Jurkat, Clone E6-1 (cell line): ENCODE results near the gene RASSF8.
"Not testable (repeated sequence)": the region's sequence is repeated elsewhere in the genome, so short reads cannot be mapped to it uniquely, and the experiment has no call there.

Source experiments
- DNase-seq: peaks from one replicate; pipeline ENCODE4 v3.0.0-alpha.2; 2011; ENCODE audit warnings: low read depth, low spot score
- H3K4me3 ChIP-seq: 2 replicates; pipeline ENCODE4 v1.5.1; 2011; ENCODE audit warnings: mild to moderate bottlenecking, low read length, control low read depth, moderate library complexity

The RASSF8 gene

GRCh38 chr12:26043135-26044006 lies 84.9 kb downstream of the RASSF8 start:
- no peak for DNase-seq
- H3K4me3 ChIP-seq = no peak overlapping the region

- DNase-seq = no peak
- no peak overlapping the region for H3K4me3 ChIP-seq
These were observed 85.5 kb downstream of the RASSF8 start for GRCh38 chr12:26044007-26044394.

GRCh38 chr12:26044592-26044991 lies 86.1 kb downstream of the RASSF8 start:
- no peak for DNase-seq
- no peak overlapping the region for H3K4me3 ChIP-seq

- DNase-seq = no peak
- H3K4me3 ChIP-seq = no peak overlapping the region
These were observed 87.7 kb downstream of the RASSF8 start for GRCh38 chr12:26046203-26046602.

- no peak overlapping the region for H3K4me3 ChIP-seq
- no peak for DNase-seq
These were observed 88.4 kb downstream of the RASSF8 start for GRCh38 chr12:26046906-26047305.

GRCh38 chr12:26047401-26048226 lies 89.1 kb downstream of the RASSF8 start:
- no peak for DNase-seq
- H3K4me3 ChIP-seq = no peak overlapping the region

- no peak overlapping the region for H3K4me3 ChIP-seq
These were observed 94.2 kb downstream of the RASSF8 start for GRCh38 chr12:26052652-26053051.

GRCh38 chr12:26054383-26054782 lies 95.9 kb downstream of the RASSF8 start:
- no peak overlapping the region for H3K4me3 ChIP-seq
- no peak for DNase-seq

More at GRCh38 chr12:26052652-26053051, 94.2 kb downstream of the RASSF8 start:
- DNase-seq = no peak

- no peak for DNase-seq
- no peak overlapping the region for H3K4me3 ChIP-seq
These were observed 96.6 kb downstream of the RASSF8 start for GRCh38 chr12:26055087-26055486.

- no peak overlapping the region for H3K4me3 ChIP-seq
- DNase-seq = no peak
These were observed 97.9 kb downstream of the RASSF8 start for GRCh38 chr12:26056335-26056734.

- not testable (repeated sequence) for DNase-seq, H3K4me3 ChIP-seq
These were observed 98.8 kb downstream of the RASSF8 start for GRCh38 chr12:26057271-26057670.

GRCh38 chr12:26058308-26058707 lies 99.8 kb downstream of the RASSF8 start:
- DNase-seq = peak; percentile 14
- no peak overlapping the region for H3K4me3 ChIP-seq

GRCh38 chr12:26058818-26059217 lies 100.3 kb downstream of the RASSF8 start:
- DNase-seq = no peak
- no peak overlapping the region for H3K4me3 ChIP-seq

- H3K4me3 ChIP-seq = no peak overlapping the region
These were observed 103.5 kb downstream of the RASSF8 start for GRCh38 chr12:26062006-26062405.

GRCh38 chr12:26062566-26062965 lies 104.1 kb downstream of the RASSF8 start:
- no peak overlapping the region for H3K4me3 ChIP-seq
- DNase-seq = no peak

More at GRCh38 chr12:26062006-26062405, 103.5 kb downstream of the RASSF8 start:
- no peak for DNase-seq

- no peak for DNase-seq
- no peak overlapping the region for H3K4me3 ChIP-seq
These were observed 107.0 kb downstream of the RASSF8 start for GRCh38 chr12:26065451-26065850.

- DNase-seq = no peak
- no peak overlapping the region for H3K4me3 ChIP-seq
These were observed 110.0 kb downstream of the RASSF8 start for GRCh38 chr12:26068503-26068902.

GRCh38 chr12:26069796-26070195 lies 111.3 kb downstream of the RASSF8 start:
- no peak overlapping the region for H3K4me3 ChIP-seq
- DNase-seq = no peak

- DNase-seq = no peak
- no peak overlapping the region for H3K4me3 ChIP-seq
These were observed 119.6 kb downstream of the RASSF8 start for GRCh38 chr12:26077915-26078702.
